ENCODE data around the gene TMX3. TPM values are rescaled to one million over a fixed set of nuclear protein-coding genes. Genes with fewer than 3 reads are reported as not detected.

The TMX3 gene
- total and polyA plus RNA-seq, 2 donors (not counting 3 experiments of a cell fraction or from before 2014, with no cell fraction given), result 20.0 to 65.5 TPM

DNA sequence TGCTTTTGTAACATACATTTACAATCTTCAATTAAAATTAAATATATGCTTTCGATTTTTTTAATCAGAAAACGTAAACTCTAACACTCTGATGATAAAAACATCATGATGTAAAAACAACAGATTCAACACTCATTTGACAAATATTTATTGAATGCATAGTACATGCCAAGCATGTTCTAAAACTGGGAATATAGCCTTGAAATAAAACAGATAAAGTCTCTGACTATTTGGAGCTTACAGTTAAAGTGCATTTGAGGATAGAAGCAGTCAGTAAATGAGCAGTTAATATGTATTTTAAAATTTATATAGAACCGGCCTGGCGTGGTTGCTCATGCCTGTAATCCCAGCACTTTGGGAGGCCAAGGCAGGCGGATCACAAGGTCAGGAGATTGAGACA, 47.8 kb downstream of the TMX3 start:
- Histone ChIP-seq H3K79me2 (ENCODE audit: control insufficient read depth, insufficient read depth, low read length) (no peaks in the 10 kb centered on the region), H3K9ac (replicated peaks; ENCODE audit: extremely low read depth, insufficient read depth, low read length) (no peak overlapping the region), H4K20me1 (replicated peaks; ENCODE audit: control insufficient read depth, extremely low read depth, insufficient read depth, low read length) (no peaks in the 10 kb centered on the region), H3K4me2 (ENCODE audit: insufficient read depth, low read length) (no peak overlapping the region), H3K36me3 (ENCODE audit: control insufficient read depth in 2 of 2, extremely low read depth in 1 of 2, insufficient read depth in 2 of 2, low read length in 2 of 2) (no peaks in the 10 kb centered on the region), H3K4me3 (replicated peaks in 1 of 3; ENCODE audit: insufficient read depth in 1 of 3, low read depth in 1 of 3, low read length in 3 of 3) (no peak overlapping the region), H3K4me1 (ENCODE audit: control insufficient read depth, extremely low read depth, insufficient read depth, low read length) (no peaks in the 10 kb centered on the region), H3K27me3 (ENCODE audit: control insufficient read depth in 2 of 2, insufficient read depth in 2 of 2, low read length in 2 of 2) (no peaks in the 10 kb centered on the region), H2AFZ (ENCODE audit: low read depth, low read length) (no peak overlapping the region), H3K27ac (ENCODE audit: insufficient read depth, low read depth, low read length) (no peak overlapping the region), H3K9me3 (replicated peaks; ENCODE audit: control insufficient read depth, insufficient read depth, low read length) (no peaks in the 10 kb centered on the region), H3K9me1 (replicated peaks; ENCODE audit: control insufficient read depth, extremely low read depth, insufficient read depth, low read length) (no peaks in the 10 kb centered on the region)
- FAIRE-seq (no peak), DNase-seq (ENCODE audit: low read depth, low spot score) (no peak)
- intact Hi-C loops (cut with micrococcal nuclease), result no loop called here
- dilution Hi-C loops (cut with MboI; ENCODE audit: extremely low pct_ligation_motif_present, low sequenced_read_pairs), result no loop called here
- TF ChIP-seq, protein P1, sequence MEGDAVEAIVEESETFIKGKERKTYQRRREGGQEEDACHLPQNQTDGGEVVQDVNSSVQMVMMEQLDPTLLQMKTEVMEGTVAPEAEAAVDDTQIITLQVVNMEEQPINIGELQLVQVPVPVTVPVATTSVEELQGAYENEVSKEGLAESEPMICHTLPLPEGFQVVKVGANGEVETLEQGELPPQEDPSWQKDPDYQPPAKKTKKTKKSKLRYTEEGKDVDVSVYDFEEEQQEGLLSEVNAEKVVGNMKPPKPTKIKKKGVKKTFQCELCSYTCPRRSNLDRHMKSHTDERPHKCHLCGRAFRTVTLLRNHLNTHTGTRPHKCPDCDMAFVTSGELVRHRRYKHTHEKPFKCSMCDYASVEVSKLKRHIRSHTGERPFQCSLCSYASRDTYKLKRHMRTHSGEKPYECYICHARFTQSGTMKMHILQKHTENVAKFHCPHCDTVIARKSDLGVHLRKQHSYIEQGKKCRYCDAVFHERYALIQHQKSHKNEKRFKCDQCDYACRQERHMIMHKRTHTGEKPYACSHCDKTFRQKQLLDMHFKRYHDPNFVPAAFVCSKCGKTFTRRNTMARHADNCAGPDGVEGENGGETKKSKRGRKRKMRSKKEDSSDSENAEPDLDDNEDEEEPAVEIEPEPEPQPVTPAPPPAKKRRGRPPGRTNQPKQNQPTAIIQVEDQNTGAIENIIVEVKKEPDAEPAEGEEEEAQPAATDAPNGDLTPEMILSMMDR (IDR thresholded peaks at IDR 0.05; ENCODE audit: extremely low read depth in 1 of 2, insufficient read depth in 1 of 2, low read depth in 1 of 2, low read length in 2 of 2), result no peak
- TF ChIP-seq POLR2A (IDR thresholded peaks at IDR 0.05; ENCODE audit: low read depth, low read length), result no peak
- no peak for TF ChIP-seq GATA2 (IDR thresholded peaks at IDR 0.05; ENCODE audit: insufficient read depth, insufficient read length, low read depth, low read length)
- TF ChIP-seq EZH2 (IDR thresholded peaks at IDR 0.05; ENCODE audit: borderline replicate concordance, low read depth, low read length, severe bottlenecking), result no peak
- TF ChIP-seq, protein P2, sequence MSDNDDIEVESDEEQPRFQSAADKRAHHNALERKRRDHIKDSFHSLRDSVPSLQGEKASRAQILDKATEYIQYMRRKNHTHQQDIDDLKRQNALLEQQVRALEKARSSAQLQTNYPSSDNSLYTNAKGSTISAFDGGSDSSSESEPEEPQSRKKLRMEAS (IDR thresholded peaks at IDR 0.05; ENCODE audit: insufficient read depth, insufficient read length), result no peak
- no peak for TF ChIP-seq FOS (IDR thresholded peaks at IDR 0.05; ENCODE audit: borderline replicate concordance, insufficient read depth, low read length)
- TF ChIP-seq POLR2AphosphoS5 (IDR thresholded peaks at IDR 0.05; ENCODE audit: insufficient read depth, low read depth, low read length), result no peak
- TF ChIP-seq JUN (IDR thresholded peaks at IDR 0.05; ENCODE audit: borderline replicate concordance, insufficient read depth, insufficient read length, low read depth), result no peak
- TF ChIP-seq MYC (IDR thresholded peaks at IDR 0.05; ENCODE audit: low read depth, low read length), result no peak
- ChIA-PET CTCF (no interaction called here), POLR2A (no interaction called here)
- BruUV-seq (replicated peaks), result no TSS peak

Data from endothelial cell of umbilical vein (primary cell).